ENCODE measurements around the gene CBX4. TPM values are rescaled to one million over a fixed set of nuclear protein-coding genes. Genes with fewer than 3 reads are reported as not detected.

Gene CBX4
- total RNA-seq, 4 donors from 2014 or later: 5.5 to 16.6 (median 10.6) TPM

GRCh38 chr17:79814127-79814973 is 24.9 kb downstream of the CBX4 start:
- DNase-seq (ENCODE audit: low spot score) (no peak), ATAC-seq (ENCODE audit: low FRiP score) (no peak)
- no peak for TF ChIP-seq CTCF (IDR thresholded peaks at IDR 0.05)

GRCh38 chr17:79813297-79814126 is 25.7 kb downstream of the CBX4 start:
- TF ChIP-seq CTCF (IDR thresholded peaks at IDR 0.05): no peak
- no peak for ATAC-seq (ENCODE audit: low FRiP score)

GRCh38 chr17:79812353-79813258 is 26.6 kb downstream of the CBX4 start:
- ATAC-seq (ENCODE audit: low FRiP score) (no peak), DNase-seq (ENCODE audit: low spot score) (no peak)
- no peak for TF ChIP-seq CTCF (IDR thresholded peaks at IDR 0.05)

More at GRCh38 chr17:79813297-79814126, 25.7 kb downstream of the CBX4 start:
- no peak for DNase-seq (ENCODE audit: low spot score)

GRCh38 chr17:79811868-79812352 is 27.3 kb downstream of the CBX4 start:
- no peak for DNase-seq (ENCODE audit: low spot score)
- TF ChIP-seq CTCF (IDR thresholded peaks at IDR 0.05): no peak
- ATAC-seq (ENCODE audit: low FRiP score): no peak

- ATAC-seq (ENCODE audit: low FRiP score): no peak
- DNase-seq (ENCODE audit: low spot score): no peak
- TF ChIP-seq CTCF (IDR thresholded peaks at IDR 0.05): no peak
These were observed 28.0 kb downstream of the CBX4 start for GRCh38 chr17:79811011-79811867.
